Measurements from ENCODE around the gene ARGLU1.

DNA sequence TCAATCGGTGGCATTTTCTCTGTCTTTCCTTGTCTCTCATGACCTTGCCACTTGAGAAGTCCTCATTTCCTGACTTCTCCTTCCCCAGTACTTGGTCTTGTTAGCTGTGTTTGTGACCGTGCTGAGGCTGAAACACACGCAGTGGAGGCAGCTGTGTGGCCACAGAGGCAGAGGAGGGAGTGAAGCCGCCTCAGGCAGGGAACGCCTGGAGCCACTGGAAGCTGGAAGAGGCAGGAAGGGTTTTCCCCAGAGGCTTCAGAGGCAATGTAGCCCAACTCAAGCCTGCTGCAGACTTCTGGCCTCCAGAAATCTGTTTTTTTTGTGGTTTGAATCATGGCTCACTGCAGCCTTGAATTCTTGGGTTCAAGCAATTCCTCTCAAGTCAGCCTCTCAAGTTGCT is 29.2 kb upstream of the ARGLU1 start:
- TF ChIP-seq, protein P1, sequence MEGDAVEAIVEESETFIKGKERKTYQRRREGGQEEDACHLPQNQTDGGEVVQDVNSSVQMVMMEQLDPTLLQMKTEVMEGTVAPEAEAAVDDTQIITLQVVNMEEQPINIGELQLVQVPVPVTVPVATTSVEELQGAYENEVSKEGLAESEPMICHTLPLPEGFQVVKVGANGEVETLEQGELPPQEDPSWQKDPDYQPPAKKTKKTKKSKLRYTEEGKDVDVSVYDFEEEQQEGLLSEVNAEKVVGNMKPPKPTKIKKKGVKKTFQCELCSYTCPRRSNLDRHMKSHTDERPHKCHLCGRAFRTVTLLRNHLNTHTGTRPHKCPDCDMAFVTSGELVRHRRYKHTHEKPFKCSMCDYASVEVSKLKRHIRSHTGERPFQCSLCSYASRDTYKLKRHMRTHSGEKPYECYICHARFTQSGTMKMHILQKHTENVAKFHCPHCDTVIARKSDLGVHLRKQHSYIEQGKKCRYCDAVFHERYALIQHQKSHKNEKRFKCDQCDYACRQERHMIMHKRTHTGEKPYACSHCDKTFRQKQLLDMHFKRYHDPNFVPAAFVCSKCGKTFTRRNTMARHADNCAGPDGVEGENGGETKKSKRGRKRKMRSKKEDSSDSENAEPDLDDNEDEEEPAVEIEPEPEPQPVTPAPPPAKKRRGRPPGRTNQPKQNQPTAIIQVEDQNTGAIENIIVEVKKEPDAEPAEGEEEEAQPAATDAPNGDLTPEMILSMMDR (IDR thresholded peaks at IDR 0.05; ENCODE audit: poor library complexity) = no peak
- TF ChIP-seq EZH2 (IDR thresholded peaks at IDR 0.05; ENCODE audit: borderline replicate concordance) = no peak
- no peak for TF ChIP-seq EZH2phosphoT487 (IDR thresholded peaks at IDR 0.05; ENCODE audit: low read depth, severe bottlenecking, unreplicated experiment)

Measured in hepatocyte (in vitro differentiated cells).